RWPE1 (cell line): Measurements from ENCODE around the gene TSPAN13.
A peak's percentile ranks its signal among the peaks of the same experiment; 100 is the strongest.

ENCODE experiments used
- CTCF ChIA-PET: fragments of 350-600 bp; sonication (Branson Sonifier 250); formaldehyde crosslinking; extraction: SDS; loops from one replicate; lab custom pipeline; 2021; lab: Yijun Ruan, JAX
- POLR2A ChIA-PET: fragments of 400-600 bp; formaldehyde crosslinking; extraction: SDS; loops from one replicate; lab custom pipeline; 2020; ENCODE audit warnings: antibody characterized with exemption; ENCODE audit not compliant: low non-redundant PET; lab: Yijun Ruan, JAX
- DNase-seq: peaks from one replicate; pipeline ENCODE4 v3.0.0; 2012; ENCODE audit warnings: low spot score
- H3K27ac ChIP-seq: fragments of 450-650 bp; 2 replicates; pipeline ENCODE4 v1.5.1; 2017
- TF ChIP-seq, protein P1 (sequence below): fragments of 450-650 bp; conservative IDR thresholded peaks from 2 replicates; pipeline ENCODE4 v1.5.1; 2017; ENCODE audit warnings: low read depth, mild to moderate bottlenecking

The TSPAN13 gene

GRCh38 chr7:16735020-16735419 is 18.5 kb upstream of the TSPAN13 start:
- POLR2A ChIA-PET = no interaction called here
- DNase-seq = no peak
- H3K27ac ChIP-seq = no peak overlapping the region
- TF ChIP-seq, protein P1, sequence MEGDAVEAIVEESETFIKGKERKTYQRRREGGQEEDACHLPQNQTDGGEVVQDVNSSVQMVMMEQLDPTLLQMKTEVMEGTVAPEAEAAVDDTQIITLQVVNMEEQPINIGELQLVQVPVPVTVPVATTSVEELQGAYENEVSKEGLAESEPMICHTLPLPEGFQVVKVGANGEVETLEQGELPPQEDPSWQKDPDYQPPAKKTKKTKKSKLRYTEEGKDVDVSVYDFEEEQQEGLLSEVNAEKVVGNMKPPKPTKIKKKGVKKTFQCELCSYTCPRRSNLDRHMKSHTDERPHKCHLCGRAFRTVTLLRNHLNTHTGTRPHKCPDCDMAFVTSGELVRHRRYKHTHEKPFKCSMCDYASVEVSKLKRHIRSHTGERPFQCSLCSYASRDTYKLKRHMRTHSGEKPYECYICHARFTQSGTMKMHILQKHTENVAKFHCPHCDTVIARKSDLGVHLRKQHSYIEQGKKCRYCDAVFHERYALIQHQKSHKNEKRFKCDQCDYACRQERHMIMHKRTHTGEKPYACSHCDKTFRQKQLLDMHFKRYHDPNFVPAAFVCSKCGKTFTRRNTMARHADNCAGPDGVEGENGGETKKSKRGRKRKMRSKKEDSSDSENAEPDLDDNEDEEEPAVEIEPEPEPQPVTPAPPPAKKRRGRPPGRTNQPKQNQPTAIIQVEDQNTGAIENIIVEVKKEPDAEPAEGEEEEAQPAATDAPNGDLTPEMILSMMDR = no peak
- CTCF ChIA-PET = no interaction called here

DNA sequence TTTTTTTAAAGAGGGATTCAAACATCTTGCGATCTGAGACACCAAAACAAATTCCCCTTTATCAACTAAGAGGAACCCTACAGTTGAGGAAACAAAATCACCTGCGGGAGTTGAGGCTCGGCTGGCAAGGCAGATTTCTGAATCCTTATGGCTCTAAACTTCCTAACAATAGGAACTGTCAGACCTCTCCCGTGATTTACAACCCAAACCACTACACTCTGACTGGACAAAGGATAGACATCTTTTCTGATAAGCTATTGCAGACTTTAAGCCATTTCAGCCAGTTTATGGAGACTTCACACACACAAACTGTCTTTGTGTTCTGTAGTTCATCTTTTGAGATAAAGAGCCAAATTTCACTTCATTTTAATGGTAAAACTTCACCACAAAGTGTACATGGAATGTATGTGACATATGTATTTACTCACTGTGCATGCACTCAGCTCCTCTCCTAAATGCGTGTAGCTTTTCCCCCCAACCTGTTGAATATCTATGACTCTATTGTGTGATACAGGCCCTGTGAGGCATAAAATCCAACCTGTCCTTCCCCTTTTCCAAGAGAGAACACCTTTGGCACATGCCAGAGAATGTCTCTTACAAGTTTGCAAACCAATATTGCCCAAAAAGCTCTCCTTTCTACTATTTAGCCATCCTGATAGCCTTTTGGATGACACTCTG is 15.4 kb upstream of the TSPAN13 start:
- DNase-seq = no peak
- CTCF ChIA-PET = interaction anchor here (0.8 kb wide), 1 partner anchor 245 kb away, joined by 3 read pairs; no protein-coding TSS in a partner anchor
- POLR2A ChIA-PET = no interaction called here
- TF ChIP-seq, protein P1 = no peak
- H3K27ac ChIP-seq = no peak overlapping the region

- CTCF ChIA-PET = no interaction called here
- POLR2A ChIA-PET = no interaction called here
- peak overlapping the region; percentile 65 for H3K27ac ChIP-seq
- peak; percentile 91 for DNase-seq
- TF ChIP-seq, protein P1 = no peak
These were observed 13.5 kb upstream of the TSPAN13 start for GRCh38 chr7:16739863-16740622.

- no peak overlapping the region for H3K27ac ChIP-seq
- DNase-seq = no peak
- ChIA-PET POLR2A (no interaction called here), CTCF (no interaction called here)
- TF ChIP-seq, protein P1 = no peak
These were observed 13.0 kb upstream of the TSPAN13 start for GRCh38 chr7:16740623-16740953.

GRCh38 chr7:16740996-16741395 is 12.6 kb upstream of the TSPAN13 start:
- TF ChIP-seq, protein P1 = no peak
- H3K27ac ChIP-seq = no peak overlapping the region
- CTCF ChIA-PET = no interaction called here
- POLR2A ChIA-PET = no interaction called here
- no peak for DNase-seq

DNA sequence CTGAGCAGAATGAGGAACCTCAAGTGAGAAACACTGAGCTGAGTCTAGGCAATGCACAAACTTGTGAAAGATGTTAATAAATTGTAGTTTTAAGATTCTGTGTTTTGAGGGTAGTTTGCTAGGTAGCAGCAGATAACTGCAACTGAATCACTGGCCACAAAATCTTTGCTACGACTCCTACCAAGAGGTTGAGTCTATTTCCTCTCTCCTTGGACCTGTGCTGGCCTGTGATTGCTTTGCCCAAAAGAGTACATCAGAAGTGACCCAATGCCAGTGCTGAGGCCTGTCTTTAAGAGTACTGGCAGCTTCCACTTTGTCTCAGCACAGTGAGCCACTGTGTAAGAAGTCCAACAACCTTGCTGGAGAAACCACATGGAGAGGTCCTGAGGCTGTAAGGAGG is 11.9 kb upstream of the TSPAN13 start:
- TF ChIP-seq, protein P1 = no peak
- ChIA-PET POLR2A (no interaction called here), CTCF (no interaction called here)
- H3K27ac ChIP-seq = no peak overlapping the region
- no peak for DNase-seq
